ENCODE data around the gene GNRH2. TPM values are rescaled to one million over a fixed set of nuclear protein-coding genes. Genes with fewer than 3 reads are reported as not detected.

The GNRH2 gene
- total RNA-seq = 1.3 and 2.4 TPM in 2 replicates
- long read RNA-seq = 0 reads

GRCh38 chr20:3043322-3043721, at the start of gene GNRH2:
GNRH2 (plus strand) TSS chr20:3043622; CDS start chr20:3044415, 793 bp downstream.
- peaks cover 5% of the 10 kb centered on the region for H3K27me3 Mint-ChIP-seq (ENCODE audit: low read depth)
- DNase-seq (ENCODE audit: low read depth, low spot score) = no peak

GRCh38 chr20:2995796-2996195, 47.6 kb upstream of the GNRH2 start:
- DNase-seq (ENCODE audit: low read depth, low spot score) = no peak
- Mint-ChIP-seq H3K4me1 (no peaks in the 10 kb centered on the region), H3K4me3 (no peak overlapping the region)

More at GRCh38 chr20:3043322-3043721, at the start of gene GNRH2:
- Mint-ChIP-seq H3K36me3 (ENCODE audit: low read depth) (peaks cover 16% of the 10 kb centered on the region), H3K9me3 (no peaks in the 10 kb centered on the region), H3K4me3 (peak within 1 kb of the TSS; percentile 91), H3K27ac (ENCODE audit: unreplicated experiment) (no peak within 1 kb of the TSS), H3K4me1 (peaks cover 20% of the 10 kb centered on the region)
- TF ChIP-seq CTCF (conservative IDR thresholded peaks at IDR 0.05) = no peak

GRCh38 chr20:2998728-2999127, 44.7 kb upstream of the GNRH2 start:
- Mint-ChIP-seq H3K27me3 (ENCODE audit: low read depth) (no peaks in the 10 kb centered on the region), H3K36me3 (ENCODE audit: low read depth) (peaks cover 4% of the 10 kb centered on the region), H3K4me3 (no peak overlapping the region), H3K4me1 (no peaks in the 10 kb centered on the region), H3K27ac (ENCODE audit: unreplicated experiment) (no peak overlapping the region), H3K9me3 (no peaks in the 10 kb centered on the region)
- no peak for TF ChIP-seq CTCF (conservative IDR thresholded peaks at IDR 0.05)
- DNase-seq (ENCODE audit: low read depth, low spot score) = no peak

More at GRCh38 chr20:2995796-2996195, 47.6 kb upstream of the GNRH2 start:
- H3K36me3 Mint-ChIP-seq (ENCODE audit: low read depth) = peaks cover 7% of the 10 kb centered on the region
- no peaks in the 10 kb centered on the region for H3K9me3 Mint-ChIP-seq
- no peak for TF ChIP-seq CTCF (conservative IDR thresholded peaks at IDR 0.05)
- H3K27me3 Mint-ChIP-seq (ENCODE audit: low read depth) = no peaks in the 10 kb centered on the region
- H3K27ac Mint-ChIP-seq (ENCODE audit: unreplicated experiment) = no peak overlapping the region

GRCh38 chr20:3000852-3001523, 42.4 kb upstream of the GNRH2 start:
- peak; percentile 78 for TF ChIP-seq CTCF (conservative IDR thresholded peaks at IDR 0.05)
- no peak for DNase-seq (ENCODE audit: low read depth, low spot score)
- H3K4me3 Mint-ChIP-seq = no peak overlapping the region
- H3K27me3 Mint-ChIP-seq (ENCODE audit: low read depth) = no peaks in the 10 kb centered on the region
- no peaks in the 10 kb centered on the region for H3K4me1 Mint-ChIP-seq
- peaks cover 4% of the 10 kb centered on the region for H3K36me3 Mint-ChIP-seq (ENCODE audit: low read depth)
- no peak overlapping the region for H3K27ac Mint-ChIP-seq (ENCODE audit: unreplicated experiment)
- H3K9me3 Mint-ChIP-seq = no peaks in the 10 kb centered on the region

- no peak overlapping the region for H3K4me3 Mint-ChIP-seq
- TF ChIP-seq CTCF (conservative IDR thresholded peaks at IDR 0.05) = no peak
Measured at GRCh38 chr20:3003416-3003815, 40.0 kb upstream of the GNRH2 start.

More at GRCh38 chr20:3003416-3003815, 40.0 kb upstream of the GNRH2 start:
- Mint-ChIP-seq H3K9me3 (no peaks in the 10 kb centered on the region), H3K27ac (ENCODE audit: unreplicated experiment) (no peak overlapping the region), H3K4me1 (no peaks in the 10 kb centered on the region), H3K27me3 (ENCODE audit: low read depth) (no peaks in the 10 kb centered on the region), H3K36me3 (ENCODE audit: low read depth) (peaks cover 8% of the 10 kb centered on the region)
- DNase-seq (ENCODE audit: low read depth, low spot score) = no peak

Measured in neural crest cell (in vitro differentiated cells).